Ramos (cell line): ENCODE data around the gene AOPEP.

Source experiments
- in situ Hi-C: fragments of 300-500 bp; cut with MboI; formaldehyde crosslinking; loops from one replicate; pipeline ENCODE4 v1.14.3; 2022; ENCODE audit warnings: low sequenced_read_pairs; ENCODE audit not compliant: unreplicated experiment

Gene AOPEP

GRCh38 chr9:94757158-94757557, 30.7 kb downstream of the AOPEP start:
- in situ Hi-C loops: no loop called here

- in situ Hi-C loops: no loop called here
Measured at GRCh38 chr9:94758031-94758430, 31.5 kb downstream of the AOPEP start.

GRCh38 chr9:94758880-94759279, 32.4 kb downstream of the AOPEP start:
- in situ Hi-C loops: no loop called here

- in situ Hi-C loops: no loop called here
Measured at GRCh38 chr9:94760010-94760409, 33.5 kb downstream of the AOPEP start.

- in situ Hi-C loops: no loop called here
Measured at GRCh38 chr9:94760660-94761059, 34.2 kb downstream of the AOPEP start.

- in situ Hi-C loops: no loop called here
Measured at GRCh38 chr9:94761481-94761880, 35.0 kb downstream of the AOPEP start.

- in situ Hi-C loops: no loop called here
Measured at GRCh38 chr9:94767331-94768072, 41.0 kb downstream of the AOPEP start.

GRCh38 chr9:94768766-94769165, 42.3 kb downstream of the AOPEP start:
- in situ Hi-C loops: no loop called here

- in situ Hi-C loops: no loop called here
Measured at GRCh38 chr9:94770334-94770733, 43.8 kb downstream of the AOPEP start.

GRCh38 chr9:94771096-94771495, 44.6 kb downstream of the AOPEP start:
- in situ Hi-C loops: no loop called here

GRCh38 chr9:94772144-94772543, 45.6 kb downstream of the AOPEP start:
- in situ Hi-C loops: no loop called here

GRCh38 chr9:94772639-94773303, 46.3 kb downstream of the AOPEP start:
- in situ Hi-C loops: no loop called here

- in situ Hi-C loops: no loop called here
Measured at GRCh38 chr9:94773655-94774054, 47.2 kb downstream of the AOPEP start.

- in situ Hi-C loops: no loop called here
Measured at GRCh38 chr9:94778013-94778412, 51.5 kb downstream of the AOPEP start.

- in situ Hi-C loops: no loop called here
Measured at GRCh38 chr9:94779031-94779430, 52.5 kb downstream of the AOPEP start.

GRCh38 chr9:94779693-94780290, 53.3 kb downstream of the AOPEP start:
- in situ Hi-C loops: loop anchor here (10.0 kb wide), 2 partner anchors 135 to 345 kb away; no protein-coding TSS in a partner anchor

GRCh38 chr9:94780516-94780950, 54.0 kb downstream of the AOPEP start:
- in situ Hi-C loops: loop anchor here (10.0 kb wide), 2 partner anchors 134 to 344 kb away; no protein-coding TSS in a partner anchor

GRCh38 chr9:94782355-94783101, 56.0 kb downstream of the AOPEP start:
- in situ Hi-C loops: loop anchor here (10.0 kb wide), 2 partner anchors 132 to 342 kb away; no protein-coding TSS in a partner anchor

- in situ Hi-C loops: loop anchor here (10.0 kb wide), 2 partner anchors 132 to 342 kb away; no protein-coding TSS in a partner anchor
Measured at GRCh38 chr9:94783102-94783682, 56.7 kb downstream of the AOPEP start.

- in situ Hi-C loops: loop anchor here (10.0 kb wide), 2 partner anchors 131 to 341 kb away; no protein-coding TSS in a partner anchor
Measured at GRCh38 chr9:94783928-94784327, 57.4 kb downstream of the AOPEP start.
